Measurements from ENCODE around the gene ANO3.
"Not testable (repeated sequence)": the region's sequence is repeated elsewhere in the genome, so short reads cannot be mapped to it uniquely, and the experiment has no call there.

Gene ANO3

GRCh38 chr11:26626346-26626745 is 294.4 kb downstream of the ANO3 start:
- DNase-seq (ENCODE audit: low read depth): no peak

GRCh38 chr11:26632691-26633159 is 300.8 kb downstream of the ANO3 start:
- DNase-seq (ENCODE audit: low read depth): no peak

GRCh38 chr11:26643314-26643713 is 311.4 kb downstream of the ANO3 start:
- not testable (repeated sequence) for DNase-seq (ENCODE audit: low read depth)

- peak; percentile 28 for DNase-seq (ENCODE audit: low read depth)
These were observed 318.0 kb downstream of the ANO3 start for GRCh38 chr11:26649884-26650283.

- DNase-seq (ENCODE audit: low read depth): no peak
These were observed 320.0 kb downstream of the ANO3 start for GRCh38 chr11:26651916-26652315.

- DNase-seq (ENCODE audit: low read depth): no peak
These were observed 323.4 kb downstream of the ANO3 start for GRCh38 chr11:26655287-26655686.

GRCh38 chr11:26662916-26663315 is 331.0 kb downstream of the ANO3 start:
- DNase-seq (ENCODE audit: low read depth): no peak

GRCh38 chr11:26665036-26665435 is 333.1 kb downstream of the ANO3 start:
- DNase-seq (ENCODE audit: low read depth): no peak

GRCh38 chr11:26665946-26666345 is 334.0 kb downstream of the ANO3 start:
- DNase-seq (ENCODE audit: low read depth): no peak

GRCh38 chr11:26675233-26675928 is 343.5 kb downstream of the ANO3 start:
- DNase-seq (ENCODE audit: low read depth): no peak

- no peak for DNase-seq (ENCODE audit: low read depth)
These were observed 344.7 kb downstream of the ANO3 start for GRCh38 chr11:26676641-26677040.

GRCh38 chr11:26677566-26677965 is 345.6 kb downstream of the ANO3 start:
- no peak for DNase-seq (ENCODE audit: low read depth)

- no peak for DNase-seq (ENCODE audit: low read depth)
These were observed 355.4 kb downstream of the ANO3 start for GRCh38 chr11:26687351-26687750.

- DNase-seq (ENCODE audit: low read depth): no peak
These were observed 356.8 kb downstream of the ANO3 start for GRCh38 chr11:26688701-26689100.

- DNase-seq (ENCODE audit: low read depth): no peak
These were observed 364.4 kb downstream of the ANO3 start for GRCh38 chr11:26696330-26696729.

- no peak for DNase-seq (ENCODE audit: low read depth)
These were observed 366.3 kb downstream of the ANO3 start for GRCh38 chr11:26698224-26698623.

GRCh38 chr11:26700574-26701235 is 368.8 kb downstream of the ANO3 start:
- DNase-seq (ENCODE audit: low read depth): no peak

GRCh38 chr11:26702406-26702805 is 370.5 kb downstream of the ANO3 start:
- DNase-seq (ENCODE audit: low read depth): no peak

- DNase-seq (ENCODE audit: low read depth): no peak
These were observed 371.7 kb downstream of the ANO3 start for GRCh38 chr11:26703411-26704191.

- no peak for DNase-seq (ENCODE audit: low read depth)
These were observed 372.3 kb downstream of the ANO3 start for GRCh38 chr11:26704249-26704648.

- DNase-seq (ENCODE audit: low read depth): no peak
These were observed 374.3 kb downstream of the ANO3 start for GRCh38 chr11:26706181-26706580.

GRCh38 chr11:26708736-26709456 is 377.0 kb downstream of the ANO3 start:
- DNase-seq (ENCODE audit: low read depth): no peak

Data from GM04504 (cell line).